Lower lobe of right lung (tissue), 2 donors: ENCODE data around the gene TRAPPC3. TPM values are rescaled to one million over a fixed set of nuclear protein-coding genes. Genes with fewer than 3 reads are reported as not detected.

Experiments
- ATAC-seq, 2 donors: fragments of 200-7000 bp; cut with Tn5 transposase; one replicate each; pipeline ENCODE4 v1.9.1; 2020 to 2022; ENCODE audit warnings: mild to moderate bottlenecking in 2 of 2, moderate library complexity in 2 of 2
- DNase-seq: peaks from one replicate; pipeline ENCODE4 v3.0.0-alpha.2; 2020
- H3K27ac ChIP-seq: fragments of 200-600 bp; one replicate; pipeline ENCODE4 v1.8.0; 2022
- H3K27me3 ChIP-seq: fragments of 200-600 bp; one replicate; pipeline ENCODE4 v1.8.0; 2022; ENCODE audit warnings: low read depth
- H3K36me3 ChIP-seq: fragments of 200-600 bp; one replicate; pipeline ENCODE4 v1.8.0; 2022; ENCODE audit warnings: mild to moderate bottlenecking
- H3K4me1 ChIP-seq: fragments of 200-600 bp; one replicate; pipeline ENCODE4 v1.8.0; 2022
- H3K4me3 ChIP-seq: fragments of 200-600 bp; one replicate; pipeline ENCODE4 v1.8.0; 2022; ENCODE audit warnings: mild to moderate bottlenecking
- H3K9me3 ChIP-seq: fragments of 200-600 bp; one replicate; pipeline ENCODE4 v1.8.0; 2022
- intact Hi-C: fragments of 100-400 bp; cut with DNase I; formaldehyde crosslinking; loops from one replicate; pipeline ENCODE4 v1.11.0; 2022
- total RNA-seq: library from RNA; stranded (reverse); fragmentation: NEBNext Ultra II Directional; extraction: Animal tissue kit (Norgen Biotek cat#: 25700); gene quantifications from one replicate; pipeline ENCODE4 v1.2.1, GENCODE V29; 2021
- TF ChIP-seq, protein P1 (sequence below): fragments of 200-600 bp; IDR thresholded peaks from one replicate; pipeline ENCODE4 v1.8.0; 2022; ENCODE audit warnings: antibody characterized with exemption, mild to moderate bottlenecking
- donor health status: DM: no; HTN: yes; CAD: no; lungs with severe emphysema.

TRAPPC3 gene
- total RNA-seq, 1 donor from 2014 or later, result 60.3 TPM

DNA sequence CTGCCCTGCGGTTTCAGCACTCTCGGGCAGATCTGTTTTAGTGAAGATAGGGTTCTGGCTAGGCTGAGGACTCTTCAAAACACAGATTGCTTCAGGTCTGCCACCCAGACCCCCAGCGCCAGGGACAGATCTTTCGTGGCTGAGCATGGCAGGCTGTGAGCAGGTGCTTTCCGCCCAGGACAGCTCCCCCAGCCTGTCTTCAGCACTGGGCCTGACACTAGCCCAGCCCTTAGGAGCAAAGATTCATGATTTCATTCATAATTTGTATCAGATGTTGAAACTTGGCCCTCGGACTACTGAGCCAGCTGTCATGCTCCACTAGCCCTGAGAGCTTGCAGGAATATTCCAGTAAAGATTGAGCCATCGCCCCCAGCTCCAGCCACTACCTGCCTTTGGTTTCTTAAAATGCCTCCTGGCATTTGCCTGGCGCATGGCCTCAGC lies 54.6 kb downstream of the TRAPPC3 start:
- H3K36me3 ChIP-seq, result peaks cover 54% of the 10 kb centered on the region
- no peak for DNase-seq
- intact Hi-C loops, result no loop called here
- TF ChIP-seq, protein P1, sequence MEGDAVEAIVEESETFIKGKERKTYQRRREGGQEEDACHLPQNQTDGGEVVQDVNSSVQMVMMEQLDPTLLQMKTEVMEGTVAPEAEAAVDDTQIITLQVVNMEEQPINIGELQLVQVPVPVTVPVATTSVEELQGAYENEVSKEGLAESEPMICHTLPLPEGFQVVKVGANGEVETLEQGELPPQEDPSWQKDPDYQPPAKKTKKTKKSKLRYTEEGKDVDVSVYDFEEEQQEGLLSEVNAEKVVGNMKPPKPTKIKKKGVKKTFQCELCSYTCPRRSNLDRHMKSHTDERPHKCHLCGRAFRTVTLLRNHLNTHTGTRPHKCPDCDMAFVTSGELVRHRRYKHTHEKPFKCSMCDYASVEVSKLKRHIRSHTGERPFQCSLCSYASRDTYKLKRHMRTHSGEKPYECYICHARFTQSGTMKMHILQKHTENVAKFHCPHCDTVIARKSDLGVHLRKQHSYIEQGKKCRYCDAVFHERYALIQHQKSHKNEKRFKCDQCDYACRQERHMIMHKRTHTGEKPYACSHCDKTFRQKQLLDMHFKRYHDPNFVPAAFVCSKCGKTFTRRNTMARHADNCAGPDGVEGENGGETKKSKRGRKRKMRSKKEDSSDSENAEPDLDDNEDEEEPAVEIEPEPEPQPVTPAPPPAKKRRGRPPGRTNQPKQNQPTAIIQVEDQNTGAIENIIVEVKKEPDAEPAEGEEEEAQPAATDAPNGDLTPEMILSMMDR, result no peak
- H3K27me3 ChIP-seq, result no peaks in the 10 kb centered on the region
- H3K27ac ChIP-seq, result peak overlapping the region; percentile 16
- no peak for ATAC-seq
- no peak overlapping the region for H3K4me3 ChIP-seq
- peaks cover 52% of the 10 kb centered on the region for H3K4me1 ChIP-seq
- no peaks in the 10 kb centered on the region for H3K9me3 ChIP-seq

DNA sequence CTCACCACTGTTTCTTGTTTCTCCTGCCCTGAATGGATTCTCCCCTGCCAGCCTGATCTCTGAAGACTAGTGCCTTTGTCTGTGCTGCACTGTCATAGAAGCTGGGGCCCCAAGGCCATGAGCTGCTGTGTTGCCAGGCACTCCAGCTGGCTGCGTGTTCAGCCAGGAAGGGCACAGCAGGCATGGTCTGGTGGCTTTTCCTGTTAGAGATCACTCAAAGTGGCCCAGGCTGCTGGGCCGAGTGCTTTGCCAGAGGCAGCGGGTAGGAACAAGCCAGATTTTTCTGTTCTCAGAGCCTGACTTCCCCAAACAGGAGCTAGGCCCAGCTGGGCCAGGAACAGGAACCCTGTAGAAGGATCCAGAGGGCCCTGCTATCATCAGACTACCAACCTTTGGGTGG lies 55.4 kb downstream of the TRAPPC3 start:
- H3K4me1 ChIP-seq, result peaks cover 55% of the 10 kb centered on the region
- H3K9me3 ChIP-seq, result no peaks in the 10 kb centered on the region
- peaks cover 54% of the 10 kb centered on the region for H3K36me3 ChIP-seq
- H3K27ac ChIP-seq, result no peak overlapping the region
- DNase-seq (no peak), ATAC-seq (no peak)
- TF ChIP-seq, protein P1, result no peak
- H3K4me3 ChIP-seq, result no peak overlapping the region
- intact Hi-C loops, result no loop called here
- H3K27me3 ChIP-seq, result no peaks in the 10 kb centered on the region

DNA sequence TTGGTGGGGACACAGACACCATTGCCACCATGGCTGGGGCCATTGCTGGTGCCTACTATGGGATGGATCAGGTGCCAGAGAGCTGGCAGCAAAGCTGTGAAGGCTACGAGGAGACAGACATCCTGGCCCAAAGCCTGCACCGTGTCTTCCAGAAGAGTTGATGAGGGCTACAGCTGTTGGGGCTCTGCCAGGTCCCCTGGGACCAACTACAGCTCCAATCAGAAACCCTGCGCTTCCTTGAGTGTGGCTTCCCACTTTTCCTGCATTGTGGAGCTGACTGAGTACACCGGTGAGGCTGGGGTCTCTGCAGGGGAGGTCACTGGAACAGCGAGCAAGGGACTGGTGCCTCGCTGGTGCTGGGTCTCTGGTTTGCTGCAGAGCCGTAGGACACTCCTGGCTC lies 56.1 kb downstream of the TRAPPC3 start:
- no peak for DNase-seq
- H3K9me3 ChIP-seq, result no peaks in the 10 kb centered on the region
- intact Hi-C loops, result no loop called here

DNA sequence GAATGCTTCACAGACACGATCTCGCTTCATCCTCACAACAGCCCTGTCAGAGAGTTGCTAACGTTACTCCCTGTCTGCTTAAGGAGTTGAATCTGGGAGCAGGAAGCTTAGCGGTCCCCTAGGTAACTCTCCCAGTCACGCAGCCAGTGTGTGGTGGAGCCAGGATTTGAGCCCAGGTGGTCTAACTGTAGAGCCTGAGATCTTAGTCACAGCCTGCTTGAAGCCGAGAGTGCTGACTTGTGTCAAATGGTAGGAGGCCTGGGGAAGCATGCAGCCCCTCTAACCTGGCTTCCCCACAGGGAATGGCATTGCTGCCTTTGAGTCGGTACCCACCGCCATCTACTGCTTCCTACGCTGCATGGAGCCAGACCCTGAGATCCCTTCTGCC lies 56.5 kb downstream of the TRAPPC3 start:
- ATAC-seq (no peak), DNase-seq (no peak)
- TF ChIP-seq, protein P1, result no peak
- no peak overlapping the region for H3K27ac ChIP-seq
- peaks cover 54% of the 10 kb centered on the region for H3K36me3 ChIP-seq
- H3K9me3 ChIP-seq, result no peaks in the 10 kb centered on the region
- intact Hi-C loops, result no loop called here
- H3K27me3 ChIP-seq, result no peaks in the 10 kb centered on the region
- H3K4me1 ChIP-seq, result peaks cover 59% of the 10 kb centered on the region
- H3K4me3 ChIP-seq, result no peak overlapping the region

More for the DNA sequence above, 56.1 kb downstream of the TRAPPC3 start:
- ATAC-seq, result no peak
- Histone ChIP-seq H3K36me3 (peaks cover 54% of the 10 kb centered on the region), H3K4me1 (peaks cover 57% of the 10 kb centered on the region), H3K4me3 (no peak overlapping the region), H3K27ac (no peak overlapping the region), H3K27me3 (no peaks in the 10 kb centered on the region)
- TF ChIP-seq, protein P1, result no peak

DNA sequence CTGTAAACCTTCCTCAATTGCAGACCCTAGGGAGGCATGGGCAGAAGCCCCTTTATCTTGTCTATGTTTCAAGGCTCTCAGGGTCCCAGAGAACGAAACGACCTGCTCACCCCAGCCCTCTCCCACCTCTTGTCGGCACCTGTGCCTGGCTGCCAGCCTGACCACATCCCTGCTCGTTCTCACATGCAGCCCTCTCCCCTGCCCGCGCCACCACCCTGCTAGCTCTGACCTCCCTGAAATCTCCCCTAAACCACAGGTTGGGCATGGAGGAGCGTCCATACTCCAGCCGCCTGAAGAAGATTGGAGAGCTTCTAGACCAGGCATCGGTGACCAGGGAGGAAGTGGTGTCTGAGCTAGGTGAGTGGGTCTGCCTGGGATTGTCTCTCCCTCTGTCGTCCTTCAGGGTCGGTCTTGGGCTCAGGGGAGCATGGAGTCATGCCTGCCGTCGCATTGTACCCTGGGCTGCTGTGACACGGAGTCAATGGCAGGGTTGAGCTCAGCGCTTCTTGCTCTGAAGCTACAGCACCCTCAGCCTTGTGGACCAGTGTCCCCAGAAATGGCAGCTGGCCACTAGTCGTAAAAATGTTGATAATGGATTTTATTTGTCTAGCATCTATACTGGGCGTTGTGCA lies 57.0 kb downstream of the TRAPPC3 start:
- Histone ChIP-seq H3K27ac (no peak overlapping the region), H3K27me3 (no peaks in the 10 kb centered on the region), H3K36me3 (peaks cover 54% of the 10 kb centered on the region), H3K9me3 (no peaks in the 10 kb centered on the region), H3K4me3 (no peak overlapping the region), H3K4me1 (peaks cover 59% of the 10 kb centered on the region)
- DNase-seq (no peak), ATAC-seq (no peak)
- intact Hi-C loops, result no loop called here
- TF ChIP-seq, protein P1, result no peak
